Common myeloid progenitor, CD34-positive (primary cell): ENCODE data around the gene JMJD1C.

Experiments
- CTCF ChIA-PET: fragments of 350-600 bp; sonication (Branson Sonifier 250); formaldehyde crosslinking; loops from one replicate; lab custom pipeline; 2021; ENCODE audit warnings: antibody characterized with exemption; lab: Charles Lee
- POLR2A ChIA-PET: fragments of 350-600 bp; sonication (Branson Sonifier 250); formaldehyde crosslinking; loops from one replicate; lab custom pipeline; 2021; ENCODE audit warnings: antibody characterized with exemption; lab: Charles Lee
- DNase-seq, 3 donors: peaks; one replicate each; pipeline versions ENCODE4 v3.0.0 to v3.0.0-alpha.2; 2013
- H3K27ac ChIP-seq, 2 experiments: 1 replicate in 1 of 2; 2 replicates in 1 of 2; pipeline ENCODE4 v1.7.0; 2013; ENCODE audit warnings: inconsistent platforms in 2 of 2, low read length in 2 of 2, mild to moderate bottlenecking in 2 of 2, low read depth in 1 of 2, moderate library complexity in 1 of 2; ENCODE audit not compliant: severe bottlenecking in 2 of 2, insufficient read depth in 1 of 2, poor library complexity in 1 of 2
- H3K27me3 ChIP-seq, 5 experiments: replicated peaks in 2 of 5; 1 replicate in 3 of 5; 2 replicates in 2 of 5; pipeline versions ENCODE4 v1.6.1 to v1.7.0; 2013; ENCODE audit warnings: low read length in 4 of 5, mild to moderate bottlenecking in 2 of 5, moderate library complexity in 2 of 5, inconsistent platforms in 1 of 5; ENCODE audit not compliant: insufficient read depth in 5 of 5, control insufficient read depth in 4 of 5
- H3K36me3 ChIP-seq, 4 experiments: 1 replicate in 2 of 4; 2 replicates in 2 of 4; pipeline versions ENCODE4 v1.6.1 to v1.7.0; 2013; ENCODE audit warnings: low read length in 3 of 4, control low read depth in 1 of 4, mild to moderate bottlenecking in 1 of 4; ENCODE audit not compliant: control insufficient read depth in 4 of 4, insufficient read depth in 4 of 4
- H3K4me1 ChIP-seq, 4 experiments: 1 replicate in 3 of 4; 2 replicates in 1 of 4; pipeline versions ENCODE4 v1.6.1 to v1.7.1; 2013; ENCODE audit warnings: low read length in 3 of 4, mild to moderate bottlenecking in 3 of 4, control low read depth in 1 of 4, inconsistent platforms in 1 of 4, moderate library complexity in 1 of 4; ENCODE audit not compliant: control insufficient read depth in 4 of 4, insufficient read depth in 4 of 4; ENCODE audit errors: control extremely low read depth in 1 of 4
- H3K4me3 ChIP-seq, 7 experiments: 1 replicate in 4 of 7; 2 replicates in 3 of 7; pipeline versions ENCODE4 v1.5.1 to v1.7.0; 2013; ENCODE audit warnings: mild to moderate bottlenecking in 7 of 7, low read length in 6 of 7, moderate library complexity in 6 of 7, inconsistent platforms in 2 of 7, low read depth in 2 of 7, control low read depth in 1 of 7; ENCODE audit not compliant: insufficient read depth in 4 of 7, control insufficient read depth in 1 of 7; ENCODE audit errors: extremely low read depth in 1 of 7
- H3K9me3 ChIP-seq, 5 experiments: 1 replicate in 4 of 5; 2 replicates in 1 of 5; pipeline versions ENCODE4 v1.6.1 to v1.7.1; 2013; ENCODE audit warnings: low read length in 4 of 5, mild to moderate bottlenecking in 2 of 5, inconsistent platforms in 1 of 5, low read depth in 1 of 5, moderate library complexity in 1 of 5; ENCODE audit not compliant: control insufficient read depth in 4 of 5, insufficient read depth in 2 of 5; ENCODE audit errors: control extremely low read depth in 1 of 5
- WGBS: methylation state at CpG from one replicate; pipeline ENCODE4 v1.1.5; 2013; ENCODE audit not compliant: insufficient coverage; 5-methylcytosine and 5-hydroxymethylcytosine counted together

The JMJD1C gene

GRCh38 chr10:63424576-63424975 lies 41.2 kb downstream of the JMJD1C start:
- WGBS, result 96% methylated on average over 2 of the region's 3 CpGs
- Histone ChIP-seq H3K27ac (no peak overlapping the region), H3K4me3 (no peak overlapping the region), H3K27me3 (no peaks in the 10 kb centered on the region), H3K36me3 (peaks cover 0 to 3% (median 0%) of the 10 kb centered on the region in 4 experiments), H3K9me3 (no peaks in the 10 kb centered on the region), H3K4me1 (peaks cover 6 to 12% (median 8%) of the 10 kb centered on the region in 4 experiments)
- POLR2A ChIA-PET, result no interaction called here
- DNase-seq, result no peak
- CTCF ChIA-PET, result no interaction called here

- H3K27me3 ChIP-seq, result no peaks in the 10 kb centered on the region
- no peak overlapping the region for H3K27ac ChIP-seq
- POLR2A ChIA-PET, result no interaction called here
- WGBS, result no CpG with 5 or more reads among the region's 3 CpGs
- peaks cover 0 to 3% (median 0%) of the 10 kb centered on the region in 4 experiments for H3K36me3 ChIP-seq
- H3K4me1 ChIP-seq, result peaks cover 6 to 12% (median 8%) of the 10 kb centered on the region in 4 experiments
- CTCF ChIA-PET, result interaction anchor here (0.7 kb wide), 1 partner anchor 1373 kb away, joined by 3 read pairs; no protein-coding TSS in a partner anchor
- no peak for DNase-seq
- no peak overlapping the region for H3K4me3 ChIP-seq
- no peaks in the 10 kb centered on the region for H3K9me3 ChIP-seq
Observed at GRCh38 chr10:63423494-63423893, 42.3 kb downstream of the JMJD1C start.

DNA sequence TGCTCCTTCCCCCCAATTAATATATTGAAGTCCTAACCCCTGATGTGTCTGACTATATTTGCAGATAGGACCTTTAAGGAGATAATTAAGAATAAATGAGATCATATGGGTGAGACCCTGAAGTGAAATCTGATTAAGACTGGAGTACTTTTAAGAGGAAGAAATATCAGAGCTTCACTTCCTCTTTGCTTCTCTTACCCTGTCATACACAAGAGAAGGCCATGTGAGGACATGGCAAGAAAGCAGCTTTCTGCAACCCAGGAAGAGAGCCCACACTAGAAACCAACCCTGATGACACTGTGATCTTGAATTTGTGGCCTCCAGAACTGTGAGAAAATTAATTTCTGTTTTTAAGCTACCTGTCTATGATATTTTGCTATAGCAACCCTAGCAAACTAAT lies 44.2 kb downstream of the JMJD1C start:
- Histone ChIP-seq H3K9me3 (no peaks in the 10 kb centered on the region), H3K36me3 (no peaks in the 10 kb centered on the region), H3K27me3 (no peaks in the 10 kb centered on the region), H3K4me1 (peaks cover 6 to 12% (median 8%) of the 10 kb centered on the region in 4 experiments), H3K4me3 (no peak overlapping the region), H3K27ac (peak overlapping the region in 1 of 2 experiments; percentile 49)
- CTCF ChIA-PET, result interaction anchor here (1.1 kb wide), 1 partner anchor 37 kb away, joined by 3 read pairs; no protein-coding TSS in a partner anchor
- POLR2A ChIA-PET, result interaction anchor here (1.0 kb wide), 1 partner anchor 12 kb away, joined by 3 read pairs; no protein-coding TSS in a partner anchor
- DNase-seq, result peak; percentile 36 to 85 (median 73)

DNA sequence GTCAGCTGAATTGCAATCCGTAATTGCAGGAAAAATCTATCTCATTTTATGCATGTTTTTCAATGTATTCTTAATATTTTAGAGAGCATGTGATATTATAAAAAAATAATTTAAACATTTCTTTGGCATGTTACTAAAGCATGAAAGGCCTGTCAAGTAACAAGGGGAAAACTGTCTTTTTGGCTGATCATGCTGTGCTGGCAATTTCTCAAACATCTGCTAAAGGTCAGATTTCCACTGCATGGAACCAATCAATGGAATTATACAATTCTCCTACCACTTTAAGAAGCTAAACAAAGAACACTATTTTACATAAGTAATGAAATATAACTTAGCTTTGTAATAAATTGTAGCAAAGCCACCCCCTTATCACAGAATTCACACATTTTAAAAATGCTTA lies 49.4 kb downstream of the JMJD1C start:
- Histone ChIP-seq H3K36me3 (no peaks in the 10 kb centered on the region), H3K4me3 (no peak overlapping the region), H3K9me3 (no peaks in the 10 kb centered on the region), H3K27me3 (no peaks in the 10 kb centered on the region), H3K4me1 (peaks cover 0 to 13% (median 5%) of the 10 kb centered on the region in 4 experiments), H3K27ac (no peak overlapping the region)
- no CpG with 5 or more reads among the region's 1 CpG for WGBS
- no peak for DNase-seq
- POLR2A ChIA-PET, result no interaction called here
- CTCF ChIA-PET, result no interaction called here

DNA sequence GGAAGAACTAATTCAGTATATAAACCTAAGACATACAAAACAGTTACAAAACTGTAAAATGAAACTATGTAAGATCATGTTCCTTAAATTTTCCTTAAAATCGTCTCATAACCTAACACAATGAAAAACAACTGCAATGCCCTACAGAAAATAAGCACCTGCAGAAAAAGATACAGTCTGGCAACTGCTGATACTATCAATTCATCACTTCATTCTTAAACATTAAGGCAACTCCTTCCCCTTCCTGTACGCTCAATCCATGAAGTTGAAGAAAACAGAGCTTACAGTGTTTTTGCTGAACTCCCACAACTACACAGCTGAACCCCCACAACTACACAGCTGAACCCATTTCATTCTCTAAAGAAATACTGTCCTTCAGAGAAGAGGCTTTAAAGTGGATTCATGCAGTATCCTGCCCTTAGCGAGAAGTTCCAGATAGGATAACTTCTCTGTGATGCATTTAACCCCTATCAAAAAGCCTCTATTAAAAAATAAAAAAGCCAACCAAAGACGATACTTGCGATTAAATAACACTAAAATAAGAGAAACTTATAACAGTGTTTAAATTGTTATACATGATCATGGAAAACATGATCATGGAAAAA lies 50.0 kb downstream of the JMJD1C start:
- Histone ChIP-seq H3K36me3 (no peaks in the 10 kb centered on the region), H3K9me3 (no peaks in the 10 kb centered on the region), H3K27me3 (no peaks in the 10 kb centered on the region), H3K4me1 (peaks cover 0 to 9% (median 3%) of the 10 kb centered on the region in 4 experiments), H3K27ac (no peak overlapping the region), H3K4me3 (peak overlapping the region in 1 of 7 experiments; percentile 42)
- 41% methylated on average over 3 of the region's 5 CpGs for WGBS
- DNase-seq, result peak in 2 of 3 donors; percentile 13 to 30
- ChIA-PET CTCF (no interaction called here), POLR2A (no interaction called here)

DNA sequence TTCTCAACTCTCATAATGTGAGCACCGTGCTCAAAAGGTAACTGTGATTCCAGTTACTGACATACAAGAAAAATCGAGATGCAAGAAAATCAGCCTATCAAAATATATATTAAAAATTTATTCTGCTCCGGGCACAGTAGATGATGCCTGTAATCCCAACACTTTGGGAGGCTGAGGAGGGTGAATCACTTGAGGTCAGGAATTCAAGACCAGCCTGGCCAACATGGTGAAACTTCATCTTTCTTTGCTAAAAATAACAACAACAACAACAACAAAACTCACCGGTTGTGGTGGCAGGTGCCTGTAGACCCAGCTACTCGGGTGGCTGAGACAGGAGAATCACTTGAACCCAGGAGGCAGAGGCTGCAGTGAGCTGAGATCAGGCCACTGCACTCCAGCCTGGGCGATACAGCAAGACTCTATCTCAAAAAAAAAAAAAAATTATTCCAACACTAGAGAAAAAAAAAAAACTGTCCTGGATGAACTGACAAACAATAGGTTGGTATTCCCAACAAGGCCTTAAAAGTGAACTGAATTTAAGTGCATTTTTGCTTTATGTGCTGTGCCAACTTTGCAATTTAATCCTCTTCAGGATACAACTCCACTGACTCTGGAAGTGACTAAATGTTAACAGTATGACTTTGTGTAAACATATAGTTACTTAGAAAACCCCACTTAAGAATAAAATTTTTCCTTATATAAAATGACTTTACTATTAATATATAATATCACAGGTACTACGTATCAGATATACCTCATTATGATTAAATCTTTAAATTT lies 51.1 kb downstream of the JMJD1C start:
- ChIA-PET CTCF (no interaction called here), POLR2A (no interaction called here)
- no peak for DNase-seq
- H3K9me3 ChIP-seq, result no peaks in the 10 kb centered on the region
- H3K27me3 ChIP-seq, result no peaks in the 10 kb centered on the region
- 100% methylated on average over 4 of the region's 7 CpGs for WGBS
- H3K4me1 ChIP-seq, result peaks cover 0 to 9% (median 3%) of the 10 kb centered on the region in 4 experiments
- H3K36me3 ChIP-seq, result no peaks in the 10 kb centered on the region
- H3K27ac ChIP-seq, result no peak overlapping the region
- H3K4me3 ChIP-seq, result no peak overlapping the region

DNA sequence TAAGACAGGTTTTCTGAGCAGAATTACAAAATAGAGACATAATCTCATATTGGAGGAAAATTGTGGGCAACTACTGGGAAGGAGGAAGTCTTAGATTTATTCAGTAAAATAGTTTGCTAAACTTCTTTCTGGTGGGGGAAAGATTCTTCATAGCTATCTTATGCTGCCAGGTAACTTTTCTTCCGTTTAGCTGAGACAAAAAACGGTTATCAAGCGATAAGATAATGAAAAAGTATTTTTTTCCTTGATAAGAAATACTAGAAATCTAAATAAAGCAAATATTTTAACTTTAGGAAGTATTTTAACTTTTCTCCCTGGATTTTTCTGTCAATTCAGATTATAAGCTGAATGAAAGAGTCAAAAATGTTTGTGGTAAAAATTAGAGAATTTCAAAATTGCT lies 52.3 kb downstream of the JMJD1C start:
- Histone ChIP-seq H3K4me3 (no peak overlapping the region), H3K36me3 (no peaks in the 10 kb centered on the region), H3K27me3 (no peaks in the 10 kb centered on the region), H3K4me1 (peaks cover 0 to 9% (median 3%) of the 10 kb centered on the region in 4 experiments), H3K27ac (no peak overlapping the region), H3K9me3 (no peaks in the 10 kb centered on the region)
- CTCF ChIA-PET, result no interaction called here
- WGBS, result no CpG with 5 or more reads among the region's 3 CpGs
- DNase-seq, result no peak
- POLR2A ChIA-PET, result no interaction called here
